Esophagus muscularis mucosa (tissue), 4 donors: ENCODE data around the gene TTC23L. TPM values are rescaled to one million over a fixed set of nuclear protein-coding genes. Genes with fewer than 3 reads are reported as not detected.

Experiments used
- DNase-seq: peaks from one replicate; pipeline ENCODE4 v3.0.0-alpha.2; 2017; ENCODE audit errors: extremely low spot score
- H3K27ac ChIP-seq, 4 donors: fragments of 200-600 bp; sonication (generic); replicated peaks in 1 of 4; 1 replicate in 3 of 4; 2 replicates in 1 of 4; pipeline ENCODE4 v1.5.1; 2016 to 2019; ENCODE audit warnings: mild to moderate bottlenecking in 1 of 4
- H3K27me3 ChIP-seq, 4 donors: fragments of 200-600 bp; sonication (generic); one replicate each; pipeline versions ENCODE4 v1.5.1 to v1.6.0; 2016 to 2019
- H3K36me3 ChIP-seq, 4 donors: fragments of 200-600 bp; sonication (generic); one replicate each; pipeline ENCODE4 v1.5.1; 2016 to 2019
- H3K4me1 ChIP-seq, 4 donors: fragments of 200-600 bp; sonication (generic); one replicate each; pipeline ENCODE4 v1.5.1; 2016 to 2019
- H3K4me3 ChIP-seq, 4 donors: fragments of 200-600 bp; sonication (generic); 1 replicate in 2 of 4; 2 replicates in 2 of 4; pipeline ENCODE4 v1.5.1; 2016 to 2019; ENCODE audit warnings: mild to moderate bottlenecking in 4 of 4, moderate library complexity in 1 of 4
- H3K9me3 ChIP-seq, 4 donors: fragments of 200-600 bp; sonication (generic); 1 replicate in 3 of 4; 2 replicates in 1 of 4; pipeline ENCODE4 v1.5.1; 2016 to 2019
- EP300 ChIP-seq: sonication (generic); formaldehyde crosslinking; IDR thresholded peaks from one replicate; pipeline ENCODE4 v1.6.1; 2017; ENCODE audit warnings: antibody characterized with exemption
- POLR2A ChIP-seq: fragments of 450-650 bp; IDR thresholded peaks from one replicate; pipeline ENCODE4 v1.6.1; 2017; ENCODE audit warnings: antibody characterized with exemption, moderate library complexity, mild to moderate bottlenecking, low read depth
- POLR2AphosphoS5 ChIP-seq, 2 donors: sonication (generic); formaldehyde crosslinking; IDR thresholded peaks; one replicate each; pipeline ENCODE4 v1.6.1; 2017; ENCODE audit warnings: antibody characterized with exemption in 2 of 2
- WGBS: methylation state at CpG from one replicate; pipeline ENCODE4 v1.1.5; 2018; 5-methylcytosine and 5-hydroxymethylcytosine counted together
- intact Hi-C: fragments of 100-400 bp; cut with DNase I; formaldehyde crosslinking; loops from one replicate; pipeline ENCODE4 v1.15.1; 2023
- total RNA-seq, 4 donors: library from RNA; depleted of rRNA; stranded (reverse); fragments of >200 nt; gene quantifications; one replicate each; pipeline versions ENCODE4 v1.1.0 to v1.2.1, GENCODE V29; 2016
- TF ChIP-seq, protein P1 (sequence below), 3 experiments: fragments of 200-600 bp in 2 of 3; fragments of 450-650 bp in 1 of 3; sonication (generic) in 2 of 3; IDR thresholded peaks; one replicate each; pipeline ENCODE4 v1.5.1; 2017 to 2019; ENCODE audit warnings: antibody characterized with exemption in 3 of 3, mild to moderate bottlenecking in 2 of 3, moderate library complexity in 1 of 3

The TTC23L gene
- total RNA-seq, 4 donors from 2014 or later, result not detected

DNA sequence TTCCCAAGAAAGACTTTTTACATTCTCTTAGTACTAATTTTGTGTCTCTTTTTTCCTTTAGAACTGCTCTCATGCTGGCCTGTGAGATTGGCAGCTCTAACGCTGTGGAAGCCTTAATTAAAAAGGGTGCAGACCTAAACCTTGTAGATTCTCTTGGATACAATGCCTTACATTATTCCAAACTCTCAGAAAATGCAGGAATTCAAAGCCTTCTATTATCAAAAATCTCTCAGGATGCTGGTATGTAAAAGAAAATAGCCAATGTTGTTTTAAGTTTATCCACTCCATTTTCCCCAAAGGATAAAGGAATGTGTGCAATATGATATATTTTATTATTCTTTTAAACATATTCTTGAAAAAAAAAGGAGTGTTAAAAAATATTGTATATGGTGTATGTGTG, 27.3 kb upstream of the TTC23L start:
- no peak overlapping the region for H3K4me3 ChIP-seq
- H3K9me3 ChIP-seq, result no peaks in the 10 kb centered on the region
- H3K4me1 ChIP-seq, result no peaks in the 10 kb centered on the region
- H3K27ac ChIP-seq, result no peak overlapping the region
- TF ChIP-seq, protein P1, sequence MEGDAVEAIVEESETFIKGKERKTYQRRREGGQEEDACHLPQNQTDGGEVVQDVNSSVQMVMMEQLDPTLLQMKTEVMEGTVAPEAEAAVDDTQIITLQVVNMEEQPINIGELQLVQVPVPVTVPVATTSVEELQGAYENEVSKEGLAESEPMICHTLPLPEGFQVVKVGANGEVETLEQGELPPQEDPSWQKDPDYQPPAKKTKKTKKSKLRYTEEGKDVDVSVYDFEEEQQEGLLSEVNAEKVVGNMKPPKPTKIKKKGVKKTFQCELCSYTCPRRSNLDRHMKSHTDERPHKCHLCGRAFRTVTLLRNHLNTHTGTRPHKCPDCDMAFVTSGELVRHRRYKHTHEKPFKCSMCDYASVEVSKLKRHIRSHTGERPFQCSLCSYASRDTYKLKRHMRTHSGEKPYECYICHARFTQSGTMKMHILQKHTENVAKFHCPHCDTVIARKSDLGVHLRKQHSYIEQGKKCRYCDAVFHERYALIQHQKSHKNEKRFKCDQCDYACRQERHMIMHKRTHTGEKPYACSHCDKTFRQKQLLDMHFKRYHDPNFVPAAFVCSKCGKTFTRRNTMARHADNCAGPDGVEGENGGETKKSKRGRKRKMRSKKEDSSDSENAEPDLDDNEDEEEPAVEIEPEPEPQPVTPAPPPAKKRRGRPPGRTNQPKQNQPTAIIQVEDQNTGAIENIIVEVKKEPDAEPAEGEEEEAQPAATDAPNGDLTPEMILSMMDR (IDR thresholded peaks at IDR 0.05), result no peak
- no peak for TF ChIP-seq POLR2A
- WGBS, result 71% methylated on average over 1 of the region's 1 CpG
- H3K36me3 ChIP-seq, result peaks cover 0 to 43% (median 15%) of the 10 kb centered on the region in 4 donors
- H3K27me3 ChIP-seq, result no peaks in the 10 kb centered on the region
- DNase-seq, result no peak
- intact Hi-C loops, result no loop called here

DNA sequence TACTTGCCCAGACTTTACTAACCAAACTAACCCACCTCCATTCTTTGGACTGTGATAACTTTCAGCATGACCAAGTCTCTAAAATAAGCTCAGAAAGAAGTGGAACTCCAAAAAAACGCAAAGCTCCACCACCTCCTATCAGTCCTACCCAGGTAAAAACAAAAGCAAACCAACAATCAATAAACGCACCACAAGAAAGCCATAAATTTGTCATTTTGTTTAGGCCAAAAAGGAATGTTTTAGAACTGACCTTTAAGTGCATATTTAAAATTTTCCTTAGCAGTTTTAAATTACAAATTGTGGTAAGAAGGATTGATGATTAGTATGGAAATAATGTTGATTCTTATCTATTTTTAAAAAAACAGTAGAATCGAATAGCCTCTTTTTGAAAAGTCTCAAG, 25.5 kb upstream of the TTC23L start:
- peaks cover 0 to 39% (median 13%) of the 10 kb centered on the region in 4 donors for H3K36me3 ChIP-seq
- intact Hi-C loops, result no loop called here
- H3K4me3 ChIP-seq, result no peak overlapping the region
- no peak overlapping the region for H3K27ac ChIP-seq
- DNase-seq, result no peak
- TF ChIP-seq POLR2A, result no peak
- TF ChIP-seq, protein P1 (IDR thresholded peaks at IDR 0.05), result no peak
- no peak for TF ChIP-seq POLR2AphosphoS5 (IDR thresholded peaks at IDR 0.05)
- no peak for TF ChIP-seq EP300
- no peaks in the 10 kb centered on the region for H3K27me3 ChIP-seq
- H3K4me1 ChIP-seq, result no peaks in the 10 kb centered on the region
- 90% methylated on average over 3 of the region's 3 CpGs for WGBS
- no peaks in the 10 kb centered on the region for H3K9me3 ChIP-seq

DNA sequence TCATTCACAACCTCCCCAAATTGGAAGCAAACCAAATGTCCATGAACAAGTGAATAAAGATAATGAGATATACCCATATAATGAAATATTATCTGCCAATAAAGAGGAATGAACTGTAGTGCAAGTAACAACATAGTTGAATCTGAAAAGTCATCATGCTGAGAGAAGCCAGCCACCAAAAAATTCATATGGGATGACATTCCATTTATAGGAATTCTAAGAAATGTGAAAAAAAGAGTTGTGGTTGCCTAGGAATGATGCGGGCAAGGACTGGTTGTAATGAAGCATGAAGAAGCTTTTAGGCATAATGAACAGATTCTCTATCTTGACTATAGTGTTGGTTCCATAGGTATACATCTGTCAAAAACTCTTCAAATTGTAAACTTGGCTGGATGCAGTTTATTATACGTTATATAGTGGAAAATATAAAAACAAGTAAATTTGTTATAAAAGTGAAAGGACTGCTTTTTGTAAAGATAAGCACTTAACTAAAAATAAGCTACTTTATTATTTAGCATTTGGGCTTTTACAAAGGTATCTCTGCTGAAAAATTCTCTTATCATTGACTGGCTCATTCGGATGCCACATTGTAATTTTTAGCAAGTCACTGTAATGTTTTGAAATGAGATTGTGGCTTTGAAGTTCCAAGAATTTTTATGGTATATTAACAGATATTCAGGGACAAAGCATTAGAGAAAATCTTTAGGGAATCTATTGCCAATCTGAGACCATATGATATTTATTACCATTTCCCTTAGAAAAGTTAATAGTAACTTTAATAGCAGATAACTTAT, 21.2 kb upstream of the TTC23L start:
- no peak for DNase-seq
- Histone ChIP-seq H3K27me3 (no peaks in the 10 kb centered on the region), H3K4me3 (no peak overlapping the region), H3K9me3 (no peaks in the 10 kb centered on the region), H3K36me3 (peaks cover under 1 to 40% (median 13%) of the 10 kb centered on the region in 4 donors), H3K27ac (no peak overlapping the region), H3K4me1 (no peaks in the 10 kb centered on the region)
- WGBS, result 87% methylated on average over 3 of the region's 3 CpGs
- intact Hi-C loops, result no loop called here
- no peak for TF ChIP-seq POLR2A
- TF ChIP-seq EP300, result no peak
- TF ChIP-seq, protein P1 (IDR thresholded peaks at IDR 0.05), result no peak
- no peak for TF ChIP-seq POLR2AphosphoS5 (IDR thresholded peaks at IDR 0.05)

DNA sequence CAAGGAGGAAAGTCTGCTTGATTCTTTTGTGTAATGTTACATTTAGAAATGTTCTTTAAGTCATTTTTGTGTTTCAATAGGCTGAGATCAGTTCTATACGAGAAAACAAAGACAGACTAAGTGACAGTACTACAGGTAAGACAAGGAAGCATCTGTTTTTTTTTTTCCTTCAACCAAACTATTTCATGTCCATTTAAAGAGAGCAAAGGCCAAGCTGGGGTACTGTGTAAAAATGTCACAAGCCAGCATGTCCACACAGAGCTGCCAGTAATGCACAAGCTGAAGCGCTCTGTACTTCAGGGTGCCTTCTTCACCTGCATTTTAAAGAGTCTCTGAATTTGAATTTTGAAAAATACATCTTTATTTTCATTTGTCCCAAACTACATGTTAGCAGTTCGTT, 20.2 kb upstream of the TTC23L start:
- no peaks in the 10 kb centered on the region for H3K27me3 ChIP-seq
- H3K27ac ChIP-seq, result no peak overlapping the region
- H3K4me3 ChIP-seq, result no peak overlapping the region
- DNase-seq, result no peak
- whole genome bisulfite sequencing, result 79% methylated on average over 3 of the region's 3 CpGs
- no peaks in the 10 kb centered on the region for H3K4me1 ChIP-seq
- H3K9me3 ChIP-seq, result no peaks in the 10 kb centered on the region
- peaks cover 10 to 49% (median 23%) of the 10 kb centered on the region in 4 donors for H3K36me3 ChIP-seq
- intact Hi-C loops, result no loop called here
- TF ChIP-seq, protein P1 (IDR thresholded peaks at IDR 0.05), result no peak
- TF ChIP-seq EP300 (no peak), POLR2AphosphoS5 (IDR thresholded peaks at IDR 0.05) (no peak)

DNA sequence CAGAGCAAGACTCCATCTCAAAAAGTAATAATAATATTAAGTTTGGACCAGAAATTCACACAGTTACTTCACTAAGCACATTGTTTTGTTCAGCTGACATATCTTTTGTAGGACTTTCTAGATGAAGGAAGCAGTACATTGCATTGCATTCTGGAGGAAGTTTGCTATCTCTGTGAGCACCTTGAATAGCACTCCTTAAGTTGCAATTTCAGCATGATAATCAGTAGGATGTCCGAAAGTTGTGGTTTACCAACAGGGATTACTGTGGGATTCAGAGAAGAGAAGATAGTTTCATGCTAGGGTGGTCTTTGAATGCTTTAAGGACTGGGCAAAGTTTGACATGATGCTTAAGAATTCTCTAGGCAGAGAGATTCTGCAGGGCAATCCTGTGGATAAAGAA, 18.4 kb upstream of the TTC23L start:
- Histone ChIP-seq H3K36me3 (peaks cover 11 to 49% (median 22%) of the 10 kb centered on the region in 4 donors), H3K4me1 (no peaks in the 10 kb centered on the region), H3K9me3 (no peaks in the 10 kb centered on the region), H3K27ac (no peak overlapping the region), H3K4me3 (no peak overlapping the region), H3K27me3 (no peaks in the 10 kb centered on the region)
- TF ChIP-seq POLR2AphosphoS5 (IDR thresholded peaks at IDR 0.05) (no peak), POLR2A (no peak), EP300 (no peak)
- TF ChIP-seq, protein P1 (IDR thresholded peaks at IDR 0.05), result no peak
- 100% methylated on average over 1 of the region's 1 CpG for WGBS
- no peak for DNase-seq
- intact Hi-C loops, result no loop called here
